ENCODE measurements around the gene CEP295NL. TPM values are rescaled to one million over a fixed set of nuclear protein-coding genes. Genes with fewer than 3 reads are reported as not detected.

CEP295NL gene
- total RNA-seq, 1 experiment from 2014 or later: 1.9 TPM

GRCh38 chr17:78952706-78953105 lies 49.7 kb upstream of the CEP295NL start (continued):
- no peak for TF ChIP-seq CTCF (IDR thresholded peaks at IDR 0.05 in 2 of 3, conservative IDR thresholded peaks at IDR 0.05 in 1 of 3; ENCODE audit: borderline replicate concordance in 1 of 3, insufficient read depth in 1 of 3, low read depth in 2 of 3, low read length in 2 of 3)
- no peak for TF ChIP-seq ELF1 (IDR thresholded peaks at IDR 0.05; ENCODE audit: borderline replicate concordance, low read depth)

- BruUV-seq (replicated peaks): no TSS peak
- POLR2A ChIA-PET: no interaction called here
- RAD21 ChIA-PET (ENCODE audit: low non-redundant PET in 1 of 2, low total read pairs in 2 of 2, uncharacterized antibody in 2 of 2, unreplicated experiment in 2 of 2): no interaction called here
- Histone ChIP-seq H3K4me3 (replicated peaks in 1 of 2; ENCODE audit: low read depth in 1 of 2, low read length in 2 of 2) (no peak overlapping the region), H3K9ac (ENCODE audit: low read length) (no peak overlapping the region), H3K9me3 (ENCODE audit: control insufficient read depth in 1 of 2, insufficient read depth in 1 of 2, low read depth in 1 of 2, low read length in 2 of 2) (no peaks in the 10 kb centered on the region), H3K36me3 (ENCODE audit: control insufficient read depth in 1 of 2, insufficient read depth in 2 of 2, low read length in 2 of 2) (no peaks in the 10 kb centered on the region), H2AFZ (ENCODE audit: low read depth, low read length, poor library complexity, severe bottlenecking) (no peak overlapping the region), H3K9me2 (ENCODE audit: insufficient read depth) (0 out of 2 replicates have a peak, but pooled peaks cover 4% of the 10 kb centered on the region), H3K4me1 (ENCODE audit: control insufficient read depth in 1 of 2, insufficient read depth in 2 of 2, low read length in 2 of 2) (peaks cover 14 to 21% of the 10 kb centered on the region in 2 experiments), H3K27ac (ENCODE audit: low read depth, low read length) (no peak overlapping the region), H3K4me2 (ENCODE audit: low read length) (no peak overlapping the region), H3K79me2 (ENCODE audit: insufficient read depth, low read length) (no peaks in the 10 kb centered on the region), H3K27me3 (ENCODE audit: insufficient read depth, low read length) (no peaks in the 10 kb centered on the region), H4K20me1 (ENCODE audit: insufficient read depth) (no peaks in the 10 kb centered on the region)
- intact Hi-C loops (cut with micrococcal nuclease): no loop called here
- CTCF ChIA-PET: interaction anchor here (1.0 kb wide), 1 partner anchor 86 kb away, joined by 3 read pairs; no protein-coding TSS in a partner anchor
- TF ChIP-seq CEBPB (IDR thresholded peaks at IDR 0.05; ENCODE audit: low read depth): no peak
- no peak for TF ChIP-seq ATF3 (IDR thresholded peaks at IDR 0.05)
- no peak for TF ChIP-seq POLR2A (IDR thresholded peaks at IDR 0.05; ENCODE audit: borderline replicate concordance, extremely low read depth, insufficient read depth, insufficient read length)
- no peak for TF ChIP-seq RAD21 (IDR thresholded peaks at IDR 0.05; ENCODE audit: low read depth)
- no peak for TF ChIP-seq ZFX (IDR thresholded peaks at IDR 0.05)
- no peak for TF ChIP-seq SIN3A (IDR thresholded peaks at IDR 0.05; ENCODE audit: low read depth)
- no peak for TF ChIP-seq CBX3 (IDR thresholded peaks at IDR 0.05; ENCODE audit: low read depth)
- no peak for TF ChIP-seq ZBTB33 (IDR thresholded peaks at IDR 0.05; ENCODE audit: extremely low read depth, insufficient replicate concordance, low read length)
- no peak for TF ChIP-seq REST (IDR thresholded peaks at IDR 0.05; ENCODE audit: low read depth)
- no peak for TF ChIP-seq CTCF (IDR thresholded peaks at IDR 0.05 in 2 of 3, conservative IDR thresholded peaks at IDR 0.05 in 1 of 3; ENCODE audit: borderline replicate concordance in 1 of 3, insufficient read depth in 1 of 3, low read depth in 2 of 3, low read length in 2 of 3)
- no peak for TF ChIP-seq TCF7L2 (IDR thresholded peaks at IDR 0.05; ENCODE audit: borderline replicate concordance, extremely low read depth, insufficient read depth, insufficient read length)
- no peak for TF ChIP-seq FOSL1 (IDR thresholded peaks at IDR 0.05; ENCODE audit: low read depth)
- no peak for DNase-seq (ENCODE audit: low read depth, low spot score)
- ATAC-seq: no peak
These were observed 49.1 kb upstream of the CEP295NL start for GRCh38 chr17:78951967-78952551.

All from HCT116 (cell line).